Embryonic facial prominence (tissue), 1 donor: Measurements from ENCODE around the gene APBB2.
"Not testable (repeated sequence)": the region's sequence is repeated elsewhere in the genome, so short reads cannot be mapped to it uniquely, and the experiment has no call there.

Experiments
- DNase-seq: peaks from one replicate; pipeline ENCODE4 v3.0.0-alpha.2; 2016; ENCODE audit errors: extremely low spot score

Gene APBB2

DNA sequence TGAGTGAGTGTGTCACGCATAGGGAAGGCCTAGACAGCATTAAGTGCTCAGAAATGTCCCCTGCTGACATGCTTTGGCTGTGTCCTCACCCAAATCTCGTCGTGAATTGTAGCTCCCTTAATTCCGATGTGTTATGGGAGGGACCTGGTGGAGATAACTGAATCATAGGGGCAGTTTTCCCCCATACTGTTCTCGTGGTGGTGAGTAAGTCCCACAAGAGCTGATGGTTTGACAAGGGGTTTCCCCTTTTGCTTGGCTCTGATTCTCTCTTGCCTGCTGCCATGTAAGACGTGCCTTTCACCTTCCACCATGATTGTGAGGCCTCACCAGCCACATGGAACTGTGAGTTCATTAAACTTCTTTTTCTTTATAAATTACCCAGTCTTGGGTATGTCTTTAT is 386.6 kb downstream of the APBB2 start:
- no peak for DNase-seq

DNA sequence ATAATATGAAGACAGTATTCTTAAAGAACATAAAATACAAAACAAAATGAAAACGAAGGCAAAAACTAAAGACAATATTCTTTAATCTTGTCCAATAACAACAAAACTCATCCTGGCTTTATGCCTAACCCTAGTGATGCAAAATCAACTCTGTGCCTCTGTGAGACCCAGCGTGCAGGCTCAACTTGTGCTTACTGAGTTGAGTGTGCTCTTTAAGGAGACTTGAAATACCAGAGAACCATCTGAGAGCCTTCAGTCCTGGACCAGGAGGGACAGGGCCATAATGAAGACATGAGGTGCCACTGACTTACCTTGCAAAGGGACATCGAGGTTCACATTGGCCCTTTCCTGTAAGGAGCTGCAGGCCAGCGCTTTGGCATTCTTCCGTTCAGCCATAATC is 387.5 kb downstream of the APBB2 start:
- DNase-seq = no peak

DNA sequence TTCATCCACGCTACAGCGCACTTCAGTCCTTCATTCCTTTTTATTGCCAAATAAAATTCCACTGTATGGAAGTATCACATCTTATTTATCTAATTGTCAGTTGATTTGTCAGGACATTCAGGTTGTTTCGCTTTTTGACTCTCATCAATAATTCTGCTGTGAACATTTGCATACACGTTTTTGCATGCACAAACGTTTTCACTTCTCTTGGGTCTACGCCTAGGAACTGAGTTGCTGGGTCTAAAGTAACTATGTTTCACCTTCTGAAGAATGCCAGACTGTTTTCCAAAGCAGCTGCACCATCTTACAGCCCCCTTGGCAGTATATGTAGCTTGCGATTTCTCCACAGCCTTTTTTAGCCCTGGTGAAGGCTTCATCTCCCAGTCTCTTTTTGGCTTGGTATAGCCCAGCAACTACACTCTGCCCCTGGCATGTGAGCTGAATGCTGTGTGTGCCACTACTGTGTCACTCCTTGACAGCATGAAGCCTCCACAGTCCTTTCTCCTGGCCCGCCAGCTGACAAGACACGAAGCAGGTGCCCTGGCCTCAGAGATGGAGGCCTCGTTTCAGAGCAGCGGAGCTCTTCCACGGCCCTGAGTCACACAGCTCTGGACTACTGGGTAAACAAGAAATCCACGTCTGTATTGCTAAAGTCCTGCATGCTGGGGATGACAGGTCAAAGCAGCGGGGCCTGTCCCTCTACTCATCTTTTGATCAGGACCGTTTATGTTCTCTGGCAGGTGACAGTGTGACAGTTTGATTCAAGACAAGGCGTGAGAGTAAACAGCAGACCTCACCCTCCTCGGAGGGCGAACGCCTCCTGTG is 389.1 kb downstream of the APBB2 start:
- no peak for DNase-seq

DNA sequence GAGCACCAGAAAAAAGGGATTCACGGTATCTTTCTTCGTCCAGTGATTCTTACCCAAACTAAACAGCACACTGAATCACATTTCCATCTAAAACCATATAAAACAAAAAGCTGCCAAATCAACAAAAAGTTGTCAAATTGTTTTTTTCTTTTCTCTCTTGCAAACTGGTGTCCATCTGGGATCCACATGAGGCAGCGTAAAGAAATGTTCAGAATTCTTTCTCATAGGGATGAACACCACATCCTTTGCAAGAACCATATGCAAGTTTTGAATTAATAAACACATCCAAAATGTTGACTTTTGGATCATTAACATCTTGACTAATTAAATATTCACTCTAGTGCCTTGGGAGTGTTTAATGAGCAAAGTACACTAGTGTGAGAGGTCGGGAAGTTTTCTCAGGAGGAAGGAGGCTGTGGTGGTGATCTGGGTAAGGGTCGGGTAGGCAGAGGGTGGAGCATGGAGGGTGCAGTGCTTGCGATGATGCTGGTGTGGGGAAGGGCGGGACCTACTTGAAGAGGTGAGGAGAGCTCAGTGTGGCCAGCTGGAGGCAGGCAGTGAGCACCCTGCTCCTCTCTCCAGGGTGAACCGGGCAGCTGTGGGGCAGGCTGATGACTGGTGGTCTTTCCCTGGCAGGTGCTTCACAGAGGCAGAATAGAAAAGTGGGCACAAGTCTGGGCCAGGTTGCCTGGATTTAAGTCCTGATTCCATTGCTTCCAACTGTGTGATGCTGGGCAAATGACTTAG is 391.7 kb downstream of the APBB2 start:
- no peak for DNase-seq

DNA sequence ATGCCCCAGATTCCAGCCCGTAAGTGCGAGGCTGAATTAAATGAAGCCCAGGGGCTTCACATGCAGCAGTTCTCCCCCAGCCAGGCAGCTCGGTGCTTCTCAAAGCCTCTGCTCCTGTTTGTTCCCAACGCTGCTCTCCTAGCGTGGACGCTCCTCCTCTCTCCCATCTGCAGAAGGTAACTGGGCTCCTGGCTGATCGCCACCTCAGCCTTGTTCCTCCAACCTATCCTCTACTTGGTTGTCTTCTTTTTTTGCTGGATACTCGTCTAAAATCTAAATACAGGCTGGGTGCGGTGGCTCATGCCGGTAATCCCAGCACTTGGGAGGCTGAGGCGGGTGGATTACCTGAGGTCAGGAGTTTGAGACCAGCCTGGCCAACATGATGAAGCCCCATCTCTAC is 394.2 kb downstream of the APBB2 start:
- DNase-seq = no peak

DNA sequence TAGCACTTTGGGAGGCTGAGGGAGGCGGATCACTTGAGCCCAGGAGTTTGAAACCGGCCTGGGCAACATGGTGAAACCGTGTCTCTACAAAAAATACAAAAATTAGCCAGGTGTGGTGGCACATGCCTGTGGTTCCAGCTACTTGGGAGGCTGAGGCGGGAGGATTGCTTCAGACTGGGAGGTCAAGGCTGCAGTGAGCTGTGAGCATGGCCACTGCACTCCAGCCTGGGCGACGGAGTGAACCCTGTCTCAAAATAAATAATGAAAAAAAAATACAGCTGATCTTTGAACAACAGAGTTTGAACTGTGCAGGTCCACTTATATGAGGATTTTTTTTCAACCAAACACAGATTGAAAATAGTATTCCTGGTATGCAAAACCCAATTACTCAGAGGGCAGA is 397.2 kb downstream of the APBB2 start:
- DNase-seq = not testable (repeated sequence)

DNA sequence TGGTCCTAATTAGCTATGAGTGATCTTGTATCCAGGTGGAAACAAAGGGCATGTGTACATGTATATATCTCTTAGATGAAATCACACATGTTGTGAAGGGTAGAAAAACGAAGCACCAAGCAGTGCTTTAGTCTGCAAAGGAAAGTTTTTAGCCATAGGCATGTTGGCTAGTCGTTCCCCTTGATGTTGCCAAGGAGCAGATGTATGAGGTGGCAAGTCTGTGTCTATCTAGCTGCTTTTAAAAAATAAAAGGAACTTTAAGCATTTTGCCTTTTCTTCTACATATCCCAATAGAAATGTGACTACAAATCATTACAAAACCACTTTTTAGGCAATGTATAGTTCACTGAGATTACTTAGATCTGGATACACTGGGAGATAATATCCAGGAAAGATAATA is 401.5 kb downstream of the APBB2 start:
- no peak for DNase-seq

DNA sequence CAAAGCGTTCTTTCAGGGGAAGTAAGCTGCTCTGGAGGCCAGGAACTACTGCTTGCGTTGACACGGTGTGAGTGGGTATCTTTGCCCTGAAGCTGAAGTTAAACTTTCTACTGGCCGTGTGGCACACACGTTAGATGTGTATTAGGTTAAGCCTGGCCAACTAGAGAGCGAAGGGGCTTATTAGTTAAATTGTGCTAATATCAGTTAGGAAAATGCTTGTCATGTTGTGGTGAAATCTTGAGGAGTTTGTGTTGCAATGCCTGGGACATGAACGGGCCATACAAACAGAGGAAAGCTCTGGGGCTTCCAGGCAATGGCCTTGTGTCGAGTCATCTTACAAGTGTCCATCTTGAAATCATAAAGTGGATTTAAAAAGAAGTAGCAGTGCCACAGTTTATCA is 402.0 kb downstream of the APBB2 start:
- DNase-seq = no peak

DNA sequence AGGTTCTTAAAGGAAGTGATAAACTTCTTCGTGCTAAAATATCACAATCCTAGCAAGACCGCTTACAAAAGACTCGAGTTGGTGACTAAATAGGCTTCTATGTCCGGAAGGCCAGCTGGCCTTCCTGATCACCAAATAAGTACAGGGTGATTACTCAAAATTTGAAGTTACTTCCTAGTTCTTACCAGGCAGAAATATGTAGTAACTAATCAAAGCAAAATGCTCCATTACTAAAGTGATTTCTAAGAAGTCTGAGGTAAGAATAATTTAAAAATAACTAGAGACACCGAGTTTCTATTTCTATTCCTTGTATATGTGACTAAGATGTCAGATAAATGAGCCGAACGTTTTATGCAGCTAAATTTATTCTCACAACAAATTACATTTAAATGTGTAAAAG is 402.4 kb downstream of the APBB2 start:
- DNase-seq = no peak

DNA sequence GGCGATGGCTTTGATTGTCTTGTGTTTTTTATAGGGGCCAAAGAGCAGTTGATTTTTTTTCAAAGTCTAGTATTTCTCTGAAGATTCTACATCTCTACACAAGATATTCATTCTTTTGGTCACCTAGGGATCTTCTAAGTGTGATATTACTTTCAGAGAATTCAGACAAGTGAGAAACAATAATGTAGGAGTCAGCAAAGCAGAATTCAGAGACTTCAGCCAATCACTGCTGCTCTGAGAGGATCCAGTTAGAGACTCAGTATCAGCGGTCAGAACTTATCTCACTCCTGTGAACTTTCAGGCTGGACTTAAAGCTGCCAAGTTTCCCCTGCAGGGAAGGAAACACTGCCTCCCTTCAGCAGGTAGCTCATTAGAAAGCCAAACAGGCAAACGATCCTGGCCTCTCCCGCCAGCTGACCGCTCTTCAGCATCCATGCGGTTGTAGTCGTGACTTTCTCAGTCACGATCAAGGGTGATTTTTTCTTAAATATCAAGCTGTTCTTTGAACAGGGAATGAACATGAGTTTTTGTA is 405.4 kb downstream of the APBB2 start:
- DNase-seq = no peak

DNA sequence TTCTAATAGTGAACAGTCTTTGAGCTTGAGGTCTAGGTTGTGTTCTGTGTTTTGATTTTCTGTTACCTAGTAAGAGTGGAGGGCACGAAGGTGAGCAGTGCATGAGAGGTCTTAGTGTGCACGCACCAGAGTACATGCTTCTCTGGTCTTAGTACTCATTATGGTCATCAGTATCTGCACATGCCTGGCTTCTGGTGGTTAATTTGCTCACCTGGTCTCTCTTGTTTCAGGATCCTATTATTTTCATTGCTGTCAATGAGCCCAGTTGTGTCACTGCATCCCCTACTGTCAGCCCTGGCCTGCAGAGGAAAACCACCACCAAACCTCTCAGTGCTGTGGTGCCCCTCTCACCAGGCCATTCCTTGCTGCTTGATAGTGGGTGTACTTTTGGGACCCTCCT is 409.7 kb downstream of the APBB2 start:
- DNase-seq = no peak

DNA sequence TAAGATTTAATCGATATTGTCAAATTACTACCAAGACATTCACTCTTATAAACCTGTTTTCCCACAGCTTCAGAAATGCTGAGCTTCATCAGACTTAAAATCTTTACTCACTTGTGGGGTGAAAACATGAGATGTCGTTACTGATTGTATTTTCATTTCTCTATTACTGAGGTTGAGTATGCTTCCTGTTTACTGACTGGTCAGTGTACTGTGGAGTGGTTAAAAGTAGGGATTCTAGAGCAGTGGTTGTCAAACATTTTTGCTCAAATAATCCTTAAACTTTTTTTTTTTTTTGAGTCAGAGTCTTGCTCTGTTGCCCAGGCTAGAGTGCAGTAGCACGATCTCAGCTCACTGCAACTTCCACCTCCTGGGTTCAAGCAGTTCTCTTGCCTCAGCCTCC is 414.3 kb downstream of the APBB2 start:
- no peak for DNase-seq

DNA sequence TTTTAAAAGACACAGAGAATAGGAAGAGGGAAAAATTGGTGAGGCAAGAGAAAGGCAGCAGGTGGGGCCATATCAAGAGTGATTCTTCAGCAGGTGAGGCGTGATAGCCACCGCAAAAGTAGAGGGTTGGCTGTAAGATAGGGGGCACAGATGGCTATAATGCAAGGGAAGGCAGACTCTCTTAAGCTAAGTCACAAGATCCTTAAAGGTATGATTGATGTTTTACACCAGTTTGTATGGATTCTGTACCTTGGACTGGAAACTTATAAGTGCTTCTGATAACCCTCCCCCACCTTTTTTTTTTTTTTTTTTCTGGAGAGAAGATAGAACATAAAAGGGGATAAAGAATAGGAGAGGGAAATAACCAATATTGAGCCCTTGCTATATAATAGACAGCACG is 424.6 kb downstream of the APBB2 start:
- no peak for DNase-seq

DNA sequence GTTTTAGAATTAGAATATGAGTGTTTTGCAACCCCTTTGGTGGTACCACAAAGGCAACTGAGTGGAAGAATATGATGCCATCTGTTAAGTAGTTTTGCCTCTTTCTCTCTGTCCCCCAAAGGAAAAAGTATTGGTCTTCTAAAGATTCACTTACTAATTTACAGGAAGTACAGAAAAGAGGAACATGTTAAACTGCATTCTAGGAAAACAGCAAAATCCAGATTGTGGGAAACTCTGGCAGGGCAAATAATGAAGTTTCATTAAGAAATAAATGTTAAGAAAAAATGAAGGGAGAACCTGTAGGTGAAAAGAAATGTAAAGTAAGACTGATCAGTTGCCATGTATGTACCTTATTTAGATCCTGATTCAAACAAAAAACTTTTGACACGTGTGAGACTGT is 425.3 kb downstream of the APBB2 start:
- no peak for DNase-seq

DNA sequence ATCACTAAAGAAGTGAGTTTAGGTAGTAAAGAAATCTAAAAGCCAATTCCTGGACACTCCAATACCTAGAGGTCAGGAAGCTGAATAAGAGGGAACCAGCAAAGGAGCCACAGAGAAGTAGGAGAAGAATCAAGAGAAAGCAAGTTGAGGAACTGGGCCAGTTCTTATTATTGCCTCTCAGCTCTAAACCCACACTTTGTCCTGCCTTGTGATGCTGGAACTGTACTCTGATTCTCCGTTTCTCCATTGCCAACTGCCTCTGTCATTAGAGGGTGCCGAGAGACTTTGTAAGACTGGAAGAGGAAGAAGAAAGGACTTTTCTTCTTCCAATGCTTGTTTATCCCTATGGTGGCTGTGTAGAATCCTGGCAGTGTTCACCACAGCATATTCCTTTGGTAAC is 426.0 kb downstream of the APBB2 start:
- no peak for DNase-seq

DNA sequence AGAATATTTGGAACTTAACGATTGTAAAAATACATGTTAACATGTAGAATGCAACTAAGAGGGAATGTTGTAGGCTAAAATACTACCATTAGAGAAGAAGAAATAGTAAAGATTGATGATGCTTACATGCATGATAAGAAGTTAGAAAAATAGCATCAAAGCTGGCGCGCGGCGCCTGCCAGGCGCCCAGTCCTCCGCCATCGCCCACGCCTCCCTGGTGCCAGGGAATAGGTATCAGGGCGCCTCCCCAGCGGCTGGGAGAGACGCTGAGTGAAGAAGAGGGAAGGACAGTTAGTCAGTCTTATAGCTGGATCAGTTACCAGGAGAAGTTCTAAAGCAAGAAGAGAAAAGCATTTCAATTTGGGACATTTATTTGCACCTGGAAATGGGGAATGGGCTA is 428.6 kb downstream of the APBB2 start:
- no peak for DNase-seq

DNA sequence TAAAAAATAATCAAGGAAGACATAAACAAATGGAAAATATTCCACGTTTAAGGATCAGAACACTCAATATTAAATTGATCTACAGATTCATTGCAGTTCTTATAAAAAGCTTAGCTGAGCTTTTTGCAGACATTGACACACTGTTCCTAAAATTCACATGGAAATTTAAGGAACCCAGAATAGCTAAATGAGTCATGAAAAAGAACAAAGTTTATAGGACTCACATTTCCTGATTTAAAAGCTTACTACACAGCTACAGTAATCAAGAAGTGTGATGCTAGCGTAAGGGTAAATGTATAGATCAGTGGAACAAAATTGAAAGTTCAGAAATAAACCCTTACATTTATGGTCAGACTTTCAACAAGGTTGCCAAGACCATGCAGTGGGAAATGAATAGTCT is 431.5 kb downstream of the APBB2 start:
- no peak for DNase-seq

DNA sequence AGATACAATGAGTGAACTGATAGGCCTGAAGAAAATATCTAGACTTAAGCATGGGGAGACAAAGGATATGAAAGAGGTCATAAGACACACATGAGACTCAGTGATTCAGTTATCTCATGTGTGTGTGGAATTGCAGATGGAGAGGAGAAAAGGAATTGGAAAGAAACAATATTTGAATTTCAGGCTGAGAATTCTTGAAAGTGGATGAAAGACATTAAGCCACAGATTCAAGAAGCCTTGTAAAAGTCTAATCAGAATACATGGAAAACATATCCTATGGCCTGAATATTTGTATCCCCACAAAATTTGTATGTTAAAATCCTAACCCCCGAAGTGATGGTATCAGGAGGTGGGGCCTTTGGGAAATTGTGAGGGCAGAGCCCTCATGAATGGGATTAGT is 436.3 kb downstream of the APBB2 start:
- DNase-seq = no peak

DNA sequence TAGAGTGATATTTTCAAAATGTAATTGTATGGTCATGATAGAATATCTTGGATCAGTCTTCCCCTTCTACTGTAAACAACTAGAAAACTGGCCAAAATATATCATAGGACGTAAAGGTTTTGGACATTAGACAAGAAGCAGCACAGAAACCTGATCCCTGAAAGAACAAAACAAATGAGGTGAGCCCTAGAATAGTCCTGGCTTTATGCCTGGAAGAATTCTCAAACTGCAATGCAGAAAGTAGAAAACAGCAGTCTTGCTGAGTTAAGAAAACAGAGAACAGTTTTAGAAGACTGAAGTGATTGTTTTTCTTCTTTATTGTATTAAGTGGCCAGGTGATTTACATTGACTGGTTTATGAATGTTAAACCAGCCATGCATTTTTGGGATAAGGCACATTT is 445.1 kb downstream of the APBB2 start:
- DNase-seq = peak; percentile 26

DNA sequence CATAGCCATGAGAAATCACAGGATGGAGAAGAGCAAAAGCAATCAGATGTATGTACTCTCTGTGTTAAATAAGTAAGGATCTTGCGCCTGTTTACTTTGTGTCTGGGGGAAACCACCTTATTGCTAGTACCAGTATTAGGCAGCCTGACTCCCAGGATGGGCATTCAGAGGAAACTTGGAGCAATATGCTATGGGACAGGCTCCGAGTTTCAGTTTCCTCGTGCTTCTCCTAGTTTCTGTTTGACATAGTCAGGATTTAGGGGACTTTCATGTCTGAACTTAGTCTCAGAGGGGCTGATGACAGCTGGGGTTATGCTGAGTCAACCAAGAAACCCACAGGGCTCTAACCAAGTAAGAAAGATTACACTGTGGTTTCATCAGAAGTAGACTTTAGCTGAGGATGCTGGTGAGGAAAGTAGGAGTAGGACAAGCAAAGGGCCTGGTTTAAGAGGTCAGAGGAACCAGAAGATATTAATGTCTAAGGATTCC is 451.1 kb downstream of the APBB2 start:
- no peak for DNase-seq
